MM.1S (cell line): Measurements from ENCODE around the gene NDST4.

ENCODE experiments used
- DNase-seq: peaks from one replicate; pipeline ENCODE4 v3.0.0-alpha.2; 2015
- H2AFZ ChIP-seq: fragments of 300-600 bp; sonication (generic); 2 replicates; pipeline ENCODE4 v1.6.0; 2016; ENCODE audit warnings: antibody characterized with exemption, low read length
- H3F3A ChIP-seq: fragments of 300-600 bp; sonication (generic); 2 replicates; pipeline ENCODE4 v1.6.1; 2016; ENCODE audit warnings: mild to moderate bottlenecking, antibody characterized with exemption, low read length, moderate library complexity, mixed read lengths; ENCODE audit not compliant: insufficient read depth
- H3K27ac ChIP-seq: fragments of 300-600 bp; sonication (generic); 2 replicates; pipeline ENCODE4 v1.5.1; 2016; ENCODE audit warnings: mild to moderate bottlenecking, low read length
- H3K27me3 ChIP-seq: fragments of 300-600 bp; sonication (generic); replicated peaks from 2 replicates; pipeline ENCODE4 v1.6.0; 2016; ENCODE audit warnings: low read length; ENCODE audit not compliant: insufficient read depth
- H3K36me3 ChIP-seq: fragments of 300-600 bp; sonication (generic); replicated peaks from 2 replicates; pipeline ENCODE4 v1.6.1; 2016; ENCODE audit warnings: mild to moderate bottlenecking, low read length, mixed read lengths; ENCODE audit not compliant: insufficient read depth
- H3K4me1 ChIP-seq: fragments of 300-600 bp; sonication (generic); 2 replicates; pipeline ENCODE4 v1.6.1; 2016; ENCODE audit warnings: low read length, mixed read lengths
- H3K4me2 ChIP-seq: fragments of 300-600 bp; sonication (generic); 2 replicates; pipeline ENCODE4 v1.6.0; 2016; ENCODE audit warnings: low read depth, low read length
- H3K4me3 ChIP-seq: fragments of 300-600 bp; sonication (generic); 2 replicates; pipeline ENCODE4 v1.5.1; 2016; ENCODE audit warnings: low read length, mixed read lengths
- H3K79me2 ChIP-seq: fragments of 300-600 bp; sonication (generic); 2 replicates; pipeline ENCODE4 v1.6.1; 2016; ENCODE audit warnings: mixed run types, low read length, mixed read lengths
- H3K9ac ChIP-seq: fragments of 300-600 bp; sonication (generic); 2 replicates; pipeline ENCODE4 v1.6.1; 2016; ENCODE audit warnings: low read length, mixed read lengths
- H3K9me2 ChIP-seq: fragments of 300-600 bp; sonication (generic); replicated peaks from 2 replicates; pipeline ENCODE4 v1.6.1; 2016; ENCODE audit warnings: mild to moderate bottlenecking, low read length, mixed read lengths; ENCODE audit not compliant: insufficient read depth
- H3K9me3 ChIP-seq: fragments of 300-600 bp; sonication (generic); replicated peaks from 2 replicates; pipeline ENCODE4 v1.6.1; 2016; ENCODE audit warnings: mild to moderate bottlenecking, low read length, mixed read lengths; ENCODE audit not compliant: insufficient read depth
- H4K20me1 ChIP-seq: fragments of 300-600 bp; sonication (generic); 2 replicates; pipeline ENCODE4 v1.6.1; 2016; ENCODE audit warnings: mild to moderate bottlenecking, low read length, moderate library complexity, mixed read lengths; ENCODE audit not compliant: insufficient read depth
- EZH2 ChIP-seq: fragments of 300-600 bp; sonication (generic); optimal IDR thresholded peaks from 2 replicates; pipeline ENCODE3; 2017; ENCODE audit warnings: low read depth, mild to moderate bottlenecking, antibody characterized with exemption, low read length, mixed read lengths
- EZH2phosphoT487 ChIP-seq: fragments of 300-600 bp; sonication (generic); IDR thresholded peaks from 2 replicates; pipeline ENCODE4 v1.6.1; 2018; ENCODE audit warnings: antibody characterized with exemption, low read length
- TF ChIP-seq, protein P1 (sequence below): fragments of 300-600 bp; sonication (generic); IDR thresholded peaks from 2 replicates; pipeline ENCODE4 v1.5.1; 2016; ENCODE audit warnings: antibody characterized with exemption, low read length, mixed read lengths

The NDST4 gene

DNA sequence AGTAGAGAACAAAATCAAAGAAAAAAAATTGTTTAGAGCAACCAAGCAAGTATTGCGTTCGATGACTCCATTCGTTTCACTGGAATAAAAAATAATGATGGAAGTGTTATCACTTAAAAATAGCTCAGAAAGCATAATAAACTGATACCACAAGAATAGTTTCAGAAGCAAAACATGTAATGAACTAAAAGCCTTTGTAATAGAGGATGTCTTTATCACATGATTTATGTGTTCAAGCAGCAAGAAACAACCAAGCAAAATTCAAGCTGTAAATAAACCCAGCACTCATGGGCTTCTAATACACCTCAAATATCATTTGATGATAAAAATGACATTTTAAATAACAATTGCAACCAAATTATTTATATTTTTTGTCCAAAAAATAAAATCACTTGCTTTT lies 192.2 kb downstream of the NDST4 start:
- no peaks in the 10 kb centered on the region for H4K20me1 ChIP-seq
- no peak overlapping the region for H2AFZ ChIP-seq
- no peak overlapping the region for H3K9ac ChIP-seq
- no peak for DNase-seq
- H3K4me3 ChIP-seq = no peak overlapping the region
- H3K79me2 ChIP-seq = no peaks in the 10 kb centered on the region
- H3K4me1 ChIP-seq = no peaks in the 10 kb centered on the region
- no peaks in the 10 kb centered on the region for H3K27me3 ChIP-seq
- H3K27ac ChIP-seq = no peak overlapping the region
- no peak overlapping the region for H3K4me2 ChIP-seq
- no peaks in the 10 kb centered on the region for H3K9me2 ChIP-seq
- no peaks in the 10 kb centered on the region for H3F3A ChIP-seq
- H3K36me3 ChIP-seq = no peaks in the 10 kb centered on the region
- no peaks in the 10 kb centered on the region for H3K9me3 ChIP-seq
- TF ChIP-seq EZH2phosphoT487 = no peak
- TF ChIP-seq, protein P1, sequence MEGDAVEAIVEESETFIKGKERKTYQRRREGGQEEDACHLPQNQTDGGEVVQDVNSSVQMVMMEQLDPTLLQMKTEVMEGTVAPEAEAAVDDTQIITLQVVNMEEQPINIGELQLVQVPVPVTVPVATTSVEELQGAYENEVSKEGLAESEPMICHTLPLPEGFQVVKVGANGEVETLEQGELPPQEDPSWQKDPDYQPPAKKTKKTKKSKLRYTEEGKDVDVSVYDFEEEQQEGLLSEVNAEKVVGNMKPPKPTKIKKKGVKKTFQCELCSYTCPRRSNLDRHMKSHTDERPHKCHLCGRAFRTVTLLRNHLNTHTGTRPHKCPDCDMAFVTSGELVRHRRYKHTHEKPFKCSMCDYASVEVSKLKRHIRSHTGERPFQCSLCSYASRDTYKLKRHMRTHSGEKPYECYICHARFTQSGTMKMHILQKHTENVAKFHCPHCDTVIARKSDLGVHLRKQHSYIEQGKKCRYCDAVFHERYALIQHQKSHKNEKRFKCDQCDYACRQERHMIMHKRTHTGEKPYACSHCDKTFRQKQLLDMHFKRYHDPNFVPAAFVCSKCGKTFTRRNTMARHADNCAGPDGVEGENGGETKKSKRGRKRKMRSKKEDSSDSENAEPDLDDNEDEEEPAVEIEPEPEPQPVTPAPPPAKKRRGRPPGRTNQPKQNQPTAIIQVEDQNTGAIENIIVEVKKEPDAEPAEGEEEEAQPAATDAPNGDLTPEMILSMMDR = no peak
- TF ChIP-seq EZH2 = no peak

DNA sequence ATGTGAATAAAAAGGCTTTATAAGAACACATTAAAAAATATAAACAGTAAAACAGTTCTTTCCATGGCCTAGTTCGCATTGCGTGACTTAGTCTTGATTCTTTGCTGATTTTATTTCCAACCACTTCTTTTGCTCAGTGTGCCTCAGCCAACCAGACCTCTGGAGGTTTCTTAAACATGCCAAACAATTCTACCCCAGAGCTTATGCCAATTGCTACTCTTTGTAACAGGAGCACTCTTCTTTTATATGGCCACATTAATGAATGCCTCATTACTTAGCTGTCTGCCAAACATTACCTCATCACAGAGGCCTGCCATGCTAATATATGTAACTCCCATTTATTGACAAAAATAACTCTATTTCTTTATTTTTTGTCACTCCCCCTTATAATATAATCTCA lies 202.3 kb downstream of the NDST4 start:
- H3K9ac ChIP-seq = no peak overlapping the region
- no peak overlapping the region for H3K4me2 ChIP-seq
- no peak overlapping the region for H3K27ac ChIP-seq
- no peaks in the 10 kb centered on the region for H3K9me2 ChIP-seq
- no peaks in the 10 kb centered on the region for H3K4me1 ChIP-seq
- no peaks in the 10 kb centered on the region for H3F3A ChIP-seq
- no peak for DNase-seq
- H2AFZ ChIP-seq = no peak overlapping the region
- H3K9me3 ChIP-seq = no peaks in the 10 kb centered on the region
- H3K36me3 ChIP-seq = no peaks in the 10 kb centered on the region
- no peaks in the 10 kb centered on the region for H3K79me2 ChIP-seq
- H4K20me1 ChIP-seq = no peaks in the 10 kb centered on the region
- H3K4me3 ChIP-seq = no peak overlapping the region
- no peak for TF ChIP-seq EZH2
- TF ChIP-seq EZH2phosphoT487 = no peak
- TF ChIP-seq, protein P1 = no peak
- no peaks in the 10 kb centered on the region for H3K27me3 ChIP-seq

DNA sequence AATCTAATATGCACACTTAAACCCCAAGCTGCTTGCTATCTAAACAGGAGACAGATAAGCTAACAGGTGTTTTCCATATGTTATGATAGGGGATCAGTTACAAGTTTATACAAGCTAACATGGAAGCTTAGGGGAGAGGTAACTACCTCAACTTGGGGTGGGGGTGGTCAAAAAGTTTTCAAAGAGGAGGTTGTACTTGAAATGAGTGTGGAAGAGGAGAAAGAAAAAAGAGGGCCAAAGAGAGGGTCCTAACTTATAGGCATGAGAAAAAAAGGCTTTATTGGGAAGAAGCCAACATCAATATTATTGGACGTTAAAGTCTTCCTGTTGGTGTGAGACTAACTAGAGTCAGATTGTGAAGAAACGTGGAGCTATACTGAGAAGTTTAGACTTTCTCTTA lies 205.9 kb downstream of the NDST4 start:
- TF ChIP-seq, protein P1 = no peak
- TF ChIP-seq EZH2 = no peak
- no peak for TF ChIP-seq EZH2phosphoT487
- no peaks in the 10 kb centered on the region for H3K36me3 ChIP-seq
- H3K79me2 ChIP-seq = no peaks in the 10 kb centered on the region
- no peak for DNase-seq
- H3K4me1 ChIP-seq = no peaks in the 10 kb centered on the region
- H3K27me3 ChIP-seq = no peaks in the 10 kb centered on the region
- H3K9ac ChIP-seq = no peak overlapping the region
- no peak overlapping the region for H3K4me3 ChIP-seq
- no peaks in the 10 kb centered on the region for H4K20me1 ChIP-seq
- no peak overlapping the region for H2AFZ ChIP-seq
- H3K4me2 ChIP-seq = no peak overlapping the region
- no peaks in the 10 kb centered on the region for H3K9me2 ChIP-seq
- H3K27ac ChIP-seq = no peak overlapping the region
- H3F3A ChIP-seq = no peaks in the 10 kb centered on the region
- H3K9me3 ChIP-seq = no peaks in the 10 kb centered on the region
